Non-pigmented ciliary epithelial cell (primary cell): ENCODE data around the gene SUSD6.
"Not testable (repeated sequence)": the region's sequence is repeated elsewhere in the genome, so short reads cannot be mapped to it uniquely, and the experiment has no call there.

ENCODE experiments used
- DNase-seq: peaks from one replicate; pipeline ENCODE4 v3.0.0-alpha.2; 2010; ENCODE audit warnings: low read depth

Gene SUSD6

DNA sequence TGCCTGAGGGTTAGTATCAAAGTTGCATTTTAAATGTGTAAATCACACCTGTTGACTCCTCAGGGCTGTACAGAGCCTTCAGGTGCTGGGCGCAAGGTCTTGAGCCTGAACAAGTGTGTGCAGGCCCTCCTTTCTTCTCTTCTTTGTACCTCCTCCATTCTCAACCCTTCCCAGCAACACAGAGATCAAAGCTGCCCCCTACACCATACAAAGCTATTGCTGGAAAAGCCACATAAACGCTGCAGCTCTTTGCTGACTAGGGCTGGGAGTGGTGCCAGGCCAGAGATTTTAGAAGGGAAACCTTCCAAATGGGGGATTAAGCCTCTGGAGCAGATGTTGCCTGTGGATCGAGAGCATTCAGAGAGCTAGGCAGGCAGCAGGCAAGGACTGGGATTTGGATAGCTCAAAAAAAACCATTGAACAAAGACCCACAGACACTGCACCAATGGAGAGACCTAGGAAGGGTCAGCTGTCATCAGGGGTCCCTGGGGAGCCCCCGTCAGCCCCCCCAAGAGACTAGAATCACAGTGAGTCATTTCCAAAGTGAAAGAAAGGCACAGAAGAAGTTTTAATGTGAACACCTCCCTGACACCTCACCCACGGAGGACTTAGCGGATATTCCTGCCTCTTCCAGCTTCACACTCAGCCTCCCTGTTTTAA lies 18.2 kb upstream of the SUSD6 start:
- DNase-seq: no peak

DNA sequence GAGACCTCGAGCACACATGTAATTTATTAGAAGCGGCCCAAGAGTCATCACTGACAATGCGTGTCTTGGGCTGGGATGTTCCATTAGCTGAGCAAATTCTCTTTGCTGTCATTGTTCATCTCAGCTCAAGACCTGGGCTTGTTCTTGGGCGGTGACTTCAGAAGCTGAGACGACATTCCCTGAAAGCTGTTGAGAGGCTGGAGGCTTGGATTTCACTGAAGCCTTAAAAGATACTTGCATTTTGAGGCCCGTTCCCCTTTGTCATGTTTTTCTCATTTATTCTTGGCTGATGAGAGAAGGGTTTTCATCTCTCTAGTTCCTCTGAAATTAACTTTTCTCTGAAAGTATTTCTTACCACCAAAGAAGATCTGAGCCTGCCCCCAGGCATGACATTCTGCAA lies 16.6 kb upstream of the SUSD6 start:
- DNase-seq: no peak

DNA sequence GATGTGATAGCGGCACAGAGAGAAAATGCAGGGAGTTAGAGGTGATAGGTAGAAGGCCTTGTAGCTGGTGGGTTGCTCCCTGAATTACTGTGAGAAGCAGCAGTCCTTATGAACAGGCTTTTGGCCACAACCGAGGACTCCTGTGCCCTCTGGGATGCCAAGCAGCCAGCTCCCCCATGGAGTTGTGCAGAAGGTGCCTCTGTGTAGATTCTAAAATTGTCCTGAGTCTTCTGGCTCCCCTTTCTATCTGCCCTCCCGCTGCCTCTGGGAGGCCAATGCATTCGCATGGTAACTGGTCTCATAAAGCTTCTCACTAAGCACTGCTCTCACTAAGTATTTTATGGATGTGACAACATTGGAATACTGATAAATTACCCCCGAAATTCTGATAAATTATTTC lies 16.1 kb upstream of the SUSD6 start:
- DNase-seq: no peak

DNA sequence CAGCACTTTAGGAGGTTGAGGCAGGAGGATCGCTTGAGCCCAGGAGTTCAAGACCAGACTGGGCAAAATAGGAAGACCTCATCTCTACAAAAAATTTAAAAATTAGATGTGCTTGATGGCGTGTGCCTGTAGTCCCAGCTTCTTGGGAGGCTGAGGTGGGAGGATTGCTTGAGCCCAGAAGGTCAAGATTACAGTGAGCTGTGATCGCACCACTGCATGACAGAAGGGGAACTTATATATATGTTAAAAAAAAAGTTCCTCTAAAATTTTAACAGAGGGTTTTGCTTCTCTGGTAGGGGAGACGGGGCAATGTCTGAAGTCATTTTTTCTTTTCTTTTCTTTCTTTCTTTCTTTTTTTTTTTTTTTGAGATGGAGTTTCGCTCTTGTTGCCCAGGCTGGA lies 12.0 kb upstream of the SUSD6 start:
- DNase-seq: not testable (repeated sequence)

DNA sequence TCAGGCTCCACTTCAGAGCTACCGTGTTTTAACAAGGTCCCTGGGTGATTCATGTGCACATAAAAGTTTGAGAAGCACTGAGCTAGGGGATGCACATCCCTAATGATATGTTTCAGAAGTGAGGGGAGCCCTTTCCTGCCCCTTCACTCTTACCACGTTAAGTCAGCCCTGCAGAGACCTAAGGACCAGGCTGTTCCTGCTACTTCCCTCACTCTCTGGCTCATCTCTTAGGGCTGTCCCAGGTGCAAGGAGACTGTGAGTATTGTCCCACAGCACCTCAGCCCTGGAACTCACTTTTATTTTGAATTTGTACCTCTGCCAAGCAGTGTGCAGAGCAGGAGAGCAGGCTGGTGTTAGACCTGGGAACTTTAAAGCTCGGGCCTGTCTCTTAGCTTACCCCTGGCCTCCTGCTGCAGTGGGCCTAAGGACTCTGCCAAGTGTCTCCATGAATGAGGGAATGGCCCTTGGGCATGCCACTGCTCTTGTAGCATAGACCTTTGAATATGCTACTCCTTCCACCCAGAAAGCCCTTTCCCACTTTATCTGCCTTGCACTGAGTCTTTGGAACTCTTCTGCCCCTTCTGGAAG lies 11.0 kb upstream of the SUSD6 start:
- DNase-seq: no peak

DNA sequence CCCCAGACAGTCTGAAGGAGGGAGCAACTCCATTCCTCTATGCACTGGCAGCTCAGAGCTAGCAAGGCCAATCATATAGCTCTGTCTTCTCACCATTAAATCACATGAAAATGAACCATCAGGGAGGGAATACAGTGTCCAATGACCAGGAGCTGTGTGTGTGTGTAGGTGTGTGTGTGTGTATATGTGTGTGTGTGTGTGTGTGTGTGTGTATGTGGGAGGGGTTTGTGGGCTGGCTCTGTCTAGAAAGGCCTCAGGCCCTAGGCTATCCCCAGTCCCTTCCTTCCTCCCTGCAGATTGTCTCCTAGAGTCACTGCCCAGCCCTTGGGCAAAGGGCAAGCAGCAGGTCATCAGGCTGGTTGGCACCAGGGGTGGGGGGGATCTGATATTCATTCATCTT lies 5.7 kb upstream of the SUSD6 start:
- no peak for DNase-seq

DNA sequence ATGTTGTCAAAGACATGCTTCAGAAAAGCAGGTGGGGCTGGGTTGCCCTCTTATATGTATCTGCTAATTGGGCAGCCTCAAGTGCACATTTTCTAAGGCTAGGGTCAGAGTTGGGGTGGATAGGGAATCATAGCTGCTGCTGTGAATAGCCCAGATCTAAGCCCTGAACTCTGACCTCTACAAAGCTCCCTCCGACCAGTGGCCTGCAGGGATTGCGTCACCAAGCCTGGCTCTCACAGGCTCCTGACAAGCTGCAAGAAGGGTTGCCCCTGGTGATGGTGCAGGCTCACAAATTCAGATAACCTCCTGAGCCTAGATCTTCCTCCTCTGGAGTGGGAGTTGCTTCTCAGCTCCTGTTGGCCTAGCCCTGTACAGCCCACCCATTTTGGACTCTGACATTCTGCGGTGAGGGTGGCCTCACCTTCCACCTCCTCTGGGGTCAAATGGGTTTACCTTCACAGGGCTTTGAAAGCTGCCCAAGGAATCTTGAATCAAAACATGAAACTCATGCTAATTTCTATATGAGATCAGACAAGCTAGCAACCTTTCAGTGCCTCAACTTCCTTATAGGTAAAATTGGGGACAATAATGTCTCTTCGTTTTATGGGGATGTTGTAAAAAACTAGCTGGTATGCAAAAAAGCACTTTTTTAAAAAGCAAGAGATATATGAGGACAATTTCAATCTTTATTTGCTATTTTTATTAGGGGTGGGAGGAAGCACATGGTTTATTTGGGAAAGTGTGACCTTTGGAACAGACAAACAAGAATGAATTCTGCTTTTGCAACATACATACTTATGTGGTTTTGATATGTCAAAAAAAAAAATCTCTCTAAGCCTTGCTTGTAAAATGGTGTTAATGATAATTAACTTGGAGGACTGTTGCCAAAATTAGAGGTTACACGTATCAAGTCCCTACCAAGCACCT lies 4.9 kb upstream of the SUSD6 start:
- no peak for DNase-seq

DNA sequence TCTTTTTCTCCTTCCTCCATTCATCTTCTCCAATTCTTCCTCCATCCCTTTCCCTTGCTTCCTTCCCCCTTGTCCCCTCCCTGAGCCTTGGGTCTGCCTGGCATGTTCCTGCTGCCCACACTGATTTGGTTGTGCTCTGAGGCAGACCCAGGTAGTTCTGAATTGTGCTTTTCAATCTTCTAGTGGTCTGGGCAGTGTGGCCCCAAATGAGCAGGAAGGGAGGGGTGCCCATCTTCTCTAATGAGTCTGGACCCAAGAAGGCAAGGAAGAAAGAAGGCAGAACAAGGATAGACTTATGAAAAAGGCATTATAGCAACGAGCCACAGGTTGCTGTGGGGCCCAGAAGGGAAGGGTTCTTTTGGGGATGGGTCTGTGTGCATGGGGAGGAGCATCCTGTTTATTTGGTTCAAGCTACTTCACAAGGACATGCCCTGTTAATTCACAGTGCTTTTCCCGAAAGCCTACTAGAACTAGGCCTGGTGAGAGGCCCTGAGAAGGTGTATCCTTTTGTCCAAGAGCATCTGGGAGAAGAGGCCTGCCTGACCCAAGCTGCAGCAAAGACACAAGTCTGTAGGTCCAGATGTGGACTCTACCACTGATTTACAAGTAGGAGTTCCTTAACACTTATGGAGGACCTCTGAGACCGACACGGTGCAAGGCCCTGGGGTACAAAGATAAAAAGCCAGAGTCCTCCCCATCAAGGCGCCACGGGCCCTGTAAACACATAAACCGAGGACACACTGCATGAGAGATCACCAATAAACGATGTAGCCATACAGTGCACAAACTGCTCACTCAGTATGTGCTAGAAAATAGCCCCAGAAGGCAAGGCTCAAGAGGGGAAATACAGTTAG lies 1.1 kb upstream of the SUSD6 start:
- DNase-seq: no peak

DNA sequence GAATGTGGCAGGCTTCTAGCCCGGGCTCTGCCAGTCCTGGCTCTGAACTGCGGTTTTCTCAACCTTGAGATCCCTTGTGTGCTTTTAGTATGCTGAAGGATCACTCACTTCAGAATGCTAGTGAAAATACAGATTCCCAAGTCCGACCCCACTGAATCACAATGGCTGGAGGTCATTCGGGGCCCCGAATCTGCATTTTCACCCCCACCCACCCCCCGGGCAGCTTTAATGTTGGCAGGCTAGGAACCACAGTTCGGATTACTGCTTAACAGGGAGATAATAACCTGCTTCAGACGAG lies 573 bp upstream of the SUSD6 start:
- DNase-seq: no peak

DNA sequence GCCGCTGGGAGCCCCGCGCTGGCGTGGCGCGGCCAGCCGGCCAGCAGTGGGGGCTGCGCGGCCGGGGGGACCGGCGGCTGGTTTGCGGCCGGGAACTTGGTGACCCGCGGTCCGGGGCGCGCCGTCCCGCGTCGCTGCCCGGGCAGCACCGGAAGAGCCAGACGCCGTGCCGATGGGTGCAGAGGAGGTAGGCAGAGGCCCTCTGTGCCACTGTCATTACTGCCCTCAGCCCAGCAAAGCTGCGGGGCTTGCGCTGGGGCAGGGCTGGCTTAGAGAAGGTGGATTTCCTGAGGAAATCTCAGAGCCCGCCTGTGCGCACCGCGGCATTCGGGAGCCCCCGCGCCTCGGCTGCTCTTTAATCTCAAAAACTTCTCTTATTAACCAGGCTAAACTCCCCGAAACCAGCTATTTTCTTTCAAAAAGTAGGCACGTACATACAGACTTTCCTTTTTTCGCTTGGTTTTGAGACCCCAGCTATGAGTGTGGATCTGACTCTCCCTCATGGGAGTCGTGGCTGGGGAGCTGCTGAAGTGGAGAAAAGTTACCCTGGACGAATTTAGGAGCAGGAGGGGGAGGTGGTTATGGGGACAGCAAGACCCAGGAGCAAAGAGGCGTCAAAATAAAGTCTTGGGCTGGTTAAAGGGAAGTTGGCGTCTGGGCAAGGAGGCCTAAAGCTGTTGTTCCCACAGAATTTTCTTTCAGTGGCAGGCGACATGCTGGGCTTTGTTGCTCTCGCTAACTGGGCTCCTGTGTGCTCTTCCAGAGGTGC lies 802 bp downstream of the SUSD6 start:
- no peak for DNase-seq

DNA sequence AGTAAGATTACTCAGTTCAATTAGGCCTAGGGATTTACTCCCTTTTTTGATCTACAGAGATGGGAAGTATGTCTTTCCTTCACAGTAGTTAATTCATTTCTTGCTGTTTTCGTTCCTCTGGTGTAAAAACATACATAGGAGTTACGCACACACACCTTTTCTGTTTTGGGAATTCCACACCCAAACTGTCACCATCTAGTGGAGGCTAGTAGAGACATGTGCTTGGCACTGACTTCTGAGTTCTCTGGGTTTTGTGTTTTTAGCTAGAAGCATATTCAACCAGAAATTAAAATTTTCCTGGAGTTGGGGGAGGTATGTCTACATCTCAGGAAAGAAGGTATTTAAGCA lies 1.4 kb downstream of the SUSD6 start:
- DNase-seq: no peak

DNA sequence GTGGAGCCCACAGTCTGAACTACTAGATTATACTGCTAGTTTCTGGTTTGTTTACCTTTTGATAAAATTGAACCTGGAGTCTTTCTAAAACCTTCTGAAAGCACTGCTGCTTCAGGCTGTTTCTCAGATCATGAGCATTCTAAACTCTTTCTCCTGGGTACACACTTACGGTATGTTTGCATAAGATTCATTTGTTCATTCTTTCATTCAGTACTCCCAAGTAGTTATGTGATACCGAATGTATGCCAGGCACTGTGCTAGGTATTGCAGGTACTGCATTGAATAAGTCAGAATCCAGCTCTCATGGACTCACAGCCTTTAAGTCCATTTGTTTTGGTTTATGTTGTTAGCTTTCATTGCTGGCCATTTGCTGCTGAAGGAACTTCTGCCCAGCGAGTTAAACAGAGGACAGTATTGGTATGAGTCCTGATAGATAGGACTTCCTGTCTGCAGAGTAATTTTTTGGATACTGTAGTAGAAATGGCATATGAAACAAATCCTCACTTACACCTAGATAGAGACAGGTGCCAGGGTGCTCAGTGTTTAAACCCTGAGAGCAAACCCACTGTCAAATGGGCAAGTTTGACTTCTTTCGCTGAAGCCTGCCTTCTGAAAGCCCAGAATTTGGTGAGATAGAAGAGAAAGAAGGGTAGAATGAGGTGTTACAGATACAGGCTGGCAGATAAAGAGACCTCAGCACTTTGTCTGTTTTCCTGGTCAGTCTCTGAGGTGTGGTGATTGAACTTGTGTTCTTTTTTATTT lies 2.1 kb downstream of the SUSD6 start:
- no peak for DNase-seq

DNA sequence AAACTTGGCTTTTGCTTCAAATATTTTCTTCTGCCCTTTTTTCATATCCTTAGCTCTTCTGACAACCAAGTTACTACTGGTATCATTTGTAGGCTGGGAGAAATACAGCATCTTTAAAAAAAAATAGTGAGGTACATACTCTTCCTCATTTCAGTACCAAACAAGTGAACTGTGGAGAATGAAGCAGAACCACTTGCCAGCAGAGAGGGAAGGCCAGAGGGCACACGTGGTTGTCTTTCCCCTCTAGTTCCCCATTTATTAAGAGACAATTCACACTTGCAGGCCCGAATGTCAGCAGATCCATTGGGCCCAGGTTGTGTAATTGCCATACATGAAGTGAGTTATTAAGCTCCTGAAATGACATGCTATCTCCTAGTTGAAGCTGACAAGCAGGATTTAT lies 3.2 kb downstream of the SUSD6 start:
- DNase-seq: no peak

DNA sequence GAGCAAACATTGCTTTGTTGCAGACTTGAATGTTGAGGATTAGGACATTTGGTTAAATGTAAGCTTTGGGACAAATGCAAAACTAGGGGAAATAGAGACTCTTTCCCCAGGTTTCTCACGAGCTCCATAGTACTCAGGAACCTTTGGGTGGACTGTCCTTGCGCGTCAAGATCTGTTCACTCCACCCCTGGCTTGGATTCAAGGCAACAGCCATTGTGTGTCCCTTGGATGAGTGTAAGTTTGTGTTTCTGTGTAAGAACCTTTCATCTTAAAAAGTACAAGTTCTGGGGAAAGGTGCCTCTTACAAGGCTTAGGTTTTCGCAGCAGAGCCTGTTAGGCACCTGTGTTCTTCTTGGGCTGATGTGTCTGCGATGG lies 3.7 kb downstream of the SUSD6 start:
- no peak for DNase-seq

DNA sequence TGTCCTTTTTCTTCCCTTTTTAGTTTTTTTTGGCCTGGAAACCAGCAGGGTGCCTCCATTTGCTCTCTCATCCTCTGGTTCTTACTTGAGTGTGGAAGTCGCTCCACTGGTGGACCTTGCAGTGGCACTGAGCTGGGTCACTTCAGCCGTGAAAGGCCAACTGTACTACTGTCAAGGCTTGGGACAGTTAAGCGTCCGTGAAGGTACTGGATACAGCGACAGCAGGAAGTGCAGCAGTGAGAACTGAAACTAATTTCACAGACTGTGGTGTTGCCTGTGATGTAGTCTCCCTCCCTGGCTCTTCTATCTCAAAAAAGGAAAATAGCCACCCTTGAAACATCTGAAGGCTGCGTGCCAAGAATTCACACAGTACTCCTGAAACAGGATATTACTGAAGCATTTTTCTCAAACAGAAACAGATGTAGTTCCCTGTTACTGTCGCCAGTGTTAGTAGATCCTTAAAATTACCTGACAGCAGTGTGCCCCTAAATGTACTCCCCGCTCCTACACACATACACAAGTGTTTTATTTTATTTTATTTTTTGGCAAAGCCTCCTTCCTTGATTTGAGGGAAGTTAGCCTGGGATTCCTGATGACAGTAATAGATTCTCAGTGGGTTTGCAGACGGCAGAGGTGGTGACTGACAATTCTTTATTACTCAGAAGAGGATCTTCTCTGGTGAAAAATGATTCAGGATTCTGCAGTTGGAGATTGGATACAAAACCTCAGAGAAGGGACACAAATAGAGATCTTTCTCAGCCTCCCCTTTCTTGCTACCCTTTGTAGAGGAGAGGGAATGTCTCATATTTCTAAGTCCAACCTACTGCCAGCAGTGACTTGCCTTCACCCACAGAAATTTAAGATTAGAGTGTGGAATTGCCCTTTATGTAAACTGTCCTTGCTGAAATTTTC lies 4.4 kb downstream of the SUSD6 start:
- peak; percentile 38 for DNase-seq

DNA sequence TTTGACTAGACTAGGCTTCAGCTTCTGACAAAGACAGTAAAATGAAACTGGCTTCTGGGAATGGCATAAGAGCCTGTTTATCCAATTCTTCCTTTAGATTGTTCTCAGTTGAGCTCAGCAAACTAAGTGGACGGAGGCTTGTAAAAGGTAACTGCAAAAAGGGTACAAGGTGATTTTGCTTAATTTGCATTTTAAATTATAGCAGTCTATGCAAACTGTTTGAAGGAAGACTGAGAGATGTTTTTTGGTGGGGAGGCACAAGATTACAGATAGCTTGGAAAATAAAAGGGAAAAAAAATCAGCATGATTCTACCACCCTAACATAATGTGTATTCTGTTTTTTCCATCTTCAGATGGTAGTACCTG lies 5.0 kb downstream of the SUSD6 start:
- no peak for DNase-seq

DNA sequence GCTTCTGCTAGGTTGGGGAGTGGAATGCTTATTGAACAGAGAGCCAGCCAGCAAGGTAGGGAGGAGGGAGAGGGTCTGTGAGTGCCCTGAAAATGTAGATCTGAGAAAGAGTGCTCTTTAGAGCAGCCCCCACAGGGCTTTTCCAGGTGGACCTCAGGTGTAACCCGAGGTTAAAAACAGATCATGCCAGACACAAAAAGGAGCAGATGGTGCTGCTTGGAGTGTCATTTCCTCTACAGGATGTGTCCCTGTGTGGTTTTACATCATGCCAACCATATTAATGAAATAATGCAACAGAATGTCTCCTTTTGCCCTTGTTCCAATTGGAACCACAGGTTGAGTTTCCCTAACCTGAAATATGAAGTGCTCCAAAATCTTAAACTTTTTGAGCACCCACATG lies 6.4 kb downstream of the SUSD6 start:
- no peak for DNase-seq

DNA sequence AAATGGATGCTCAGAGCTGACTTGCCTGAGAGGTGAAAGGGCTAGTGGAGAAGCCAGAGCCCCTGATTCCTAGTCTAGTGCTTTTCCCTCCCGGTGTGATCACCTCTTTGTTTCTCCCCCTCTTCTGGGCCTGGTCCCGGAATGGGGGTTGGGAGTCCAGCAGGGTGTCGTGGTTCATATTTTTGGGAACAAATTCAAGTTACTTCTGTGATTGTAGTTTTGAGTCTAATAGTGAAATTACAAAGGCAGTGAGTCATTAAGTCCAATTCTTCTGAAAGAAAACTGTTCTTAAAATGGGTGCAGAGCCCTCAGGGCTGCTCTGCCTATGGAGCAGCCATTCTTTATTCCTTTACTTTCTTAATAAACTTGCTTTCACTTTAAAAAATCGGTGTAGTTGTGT lies 7.6 kb downstream of the SUSD6 start:
- no peak for DNase-seq

DNA sequence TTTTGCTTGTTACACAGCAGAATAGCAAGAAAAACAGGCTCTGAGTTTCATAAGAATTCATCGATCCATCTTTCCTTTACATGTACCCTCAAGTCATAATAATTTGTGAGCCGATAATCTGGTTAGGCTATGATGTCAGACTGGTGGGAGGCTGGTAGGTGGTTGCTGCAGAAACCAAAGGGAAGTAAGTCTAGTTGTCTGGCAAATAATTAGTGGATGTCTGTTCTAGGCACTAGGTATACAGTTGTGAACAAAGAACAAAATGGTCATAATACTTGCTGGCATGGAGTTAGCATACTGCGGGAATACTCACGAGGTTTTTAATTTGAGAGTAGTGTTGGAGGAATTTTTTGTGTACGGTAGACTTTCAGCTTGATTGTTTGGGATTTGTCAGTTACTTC lies 8.8 kb downstream of the SUSD6 start:
- no peak for DNase-seq

DNA sequence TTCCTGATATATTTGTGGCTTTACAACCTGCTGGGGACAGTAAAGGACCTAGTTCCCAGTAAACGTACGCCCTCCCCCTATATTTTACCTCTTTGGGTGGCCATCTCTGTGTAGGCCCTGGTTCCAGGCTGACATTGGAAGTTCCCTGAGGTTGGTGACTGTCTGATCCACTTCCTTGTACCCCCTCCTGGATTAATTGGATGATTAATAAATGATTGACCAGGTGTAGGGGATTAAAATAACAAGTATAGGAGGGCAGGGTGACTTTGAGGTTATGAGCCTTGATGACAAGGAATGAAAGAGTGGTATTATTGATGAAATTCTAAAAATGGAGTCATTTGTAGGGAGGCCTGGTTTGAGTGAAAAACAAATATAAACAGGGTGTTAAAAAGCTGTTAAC lies 9.6 kb downstream of the SUSD6 start:
- no peak for DNase-seq
